Endothelial cell (in vitro differentiated cells): ENCODE measurements around the gene CACNG4. TPM values are rescaled to one million over a fixed set of nuclear protein-coding genes. Genes with fewer than 3 reads are reported as not detected.

ENCODE experiments used
- DNase-seq: peaks from one replicate; pipeline ENCODE4 v3.0.0; 2021; ENCODE audit warnings: low spot score
- H3K27ac Mint-ChIP-seq: one replicate; pipeline ENCODE4 v1.8.0; 2021; ENCODE audit warnings: mixed read lengths, inconsistent platforms; ENCODE audit not compliant: unreplicated experiment
- H3K27me3 Mint-ChIP-seq: one replicate; pipeline ENCODE4 v1.8.0; 2021; ENCODE audit warnings: mild to moderate bottlenecking, moderate library complexity, mixed read lengths, inconsistent platforms; ENCODE audit not compliant: unreplicated experiment
- H3K36me3 Mint-ChIP-seq: one replicate; pipeline ENCODE4 v1.8.0; 2021; ENCODE audit warnings: mild to moderate bottlenecking, low read depth, mixed read lengths, inconsistent platforms; ENCODE audit not compliant: unreplicated experiment
- H3K4me1 Mint-ChIP-seq: one replicate; pipeline ENCODE4 v1.8.0; 2021; ENCODE audit warnings: mild to moderate bottlenecking, mixed read lengths, inconsistent platforms; ENCODE audit not compliant: unreplicated experiment
- H3K4me3 Mint-ChIP-seq: one replicate; pipeline ENCODE4 v1.8.0; 2021; ENCODE audit warnings: mild to moderate bottlenecking, mixed read lengths, inconsistent platforms; ENCODE audit not compliant: unreplicated experiment
- H3K9me3 Mint-ChIP-seq: one replicate; pipeline ENCODE4 v1.8.0; 2021; ENCODE audit warnings: mixed read lengths, inconsistent platforms; ENCODE audit not compliant: unreplicated experiment
- CTCF ChIP-seq: fragments of 200-600 bp; sonication (generic); IDR thresholded peaks from one replicate; pipeline ENCODE4 v1.5.0; 2021; ENCODE audit warnings: antibody characterized with exemption; ENCODE audit not compliant: unreplicated experiment
- total RNA-seq: library from RNA; stranded (reverse); fragmentation: NEBNext Ultra II Directional; extraction: Animal tissue kit (Norgen Biotek cat#: 25700); gene quantifications from one replicate; pipeline ENCODE4 v1.2.1, GENCODE V29; 2021; ENCODE audit not compliant: unreplicated experiment

Gene CACNG4
- total RNA-seq, 1 donor from 2014 or later, result 0.33 TPM

GRCh38 chr17:66959641-66960375 is 4.7 kb upstream of the CACNG4 start:
- Mint-ChIP-seq H3K27me3 (peaks cover 9% of the 10 kb centered on the region), H3K4me1 (peaks cover 3% of the 10 kb centered on the region), H3K9me3 (no peaks in the 10 kb centered on the region), H3K4me3 (no peak overlapping the region), H3K36me3 (no peaks in the 10 kb centered on the region), H3K27ac (no peak overlapping the region)
- no peak for TF ChIP-seq CTCF
- no peak for DNase-seq

GRCh38 chr17:66960613-66961012 is 3.9 kb upstream of the CACNG4 start:
- H3K9me3 Mint-ChIP-seq, result no peaks in the 10 kb centered on the region
- no peak overlapping the region for H3K27ac Mint-ChIP-seq
- no peak overlapping the region for H3K4me3 Mint-ChIP-seq

GRCh38 chr17:66963521-66963908 is 992 bp upstream of the CACNG4 start:
- H3K4me1 Mint-ChIP-seq, result peaks cover 9% of the 10 kb centered on the region
- H3K27ac Mint-ChIP-seq, result no peak overlapping the region
- TF ChIP-seq CTCF, result no peak
- no peaks in the 10 kb centered on the region for H3K36me3 Mint-ChIP-seq
- peaks cover 24% of the 10 kb centered on the region for H3K27me3 Mint-ChIP-seq
- no peaks in the 10 kb centered on the region for H3K9me3 Mint-ChIP-seq
- H3K4me3 Mint-ChIP-seq, result peak overlapping the region; percentile 47
- no peak for DNase-seq

More at GRCh38 chr17:66960613-66961012, 3.9 kb upstream of the CACNG4 start:
- Mint-ChIP-seq H3K36me3 (no peaks in the 10 kb centered on the region), H3K4me1 (peaks cover 3% of the 10 kb centered on the region), H3K27me3 (peaks cover 11% of the 10 kb centered on the region)
- no peak for DNase-seq
- no peak for TF ChIP-seq CTCF

- Mint-ChIP-seq H3K27ac (no peak overlapping the region), H3K27me3 (peaks cover 24% of the 10 kb centered on the region), H3K4me1 (peaks cover 9% of the 10 kb centered on the region), H3K36me3 (no peaks in the 10 kb centered on the region), H3K9me3 (no peaks in the 10 kb centered on the region), H3K4me3 (no peak overlapping the region)
- peak; percentile 23 for DNase-seq
- no peak for TF ChIP-seq CTCF
These were observed 658 bp downstream of the CACNG4 start for GRCh38 chr17:66964930-66965800.
